ENCODE results near the gene THBS2.

The THBS2 gene

GRCh38 chr6:169177516-169178166, 76.0 kb downstream of the THBS2 start:
- no peak for DNase-seq

DNA sequence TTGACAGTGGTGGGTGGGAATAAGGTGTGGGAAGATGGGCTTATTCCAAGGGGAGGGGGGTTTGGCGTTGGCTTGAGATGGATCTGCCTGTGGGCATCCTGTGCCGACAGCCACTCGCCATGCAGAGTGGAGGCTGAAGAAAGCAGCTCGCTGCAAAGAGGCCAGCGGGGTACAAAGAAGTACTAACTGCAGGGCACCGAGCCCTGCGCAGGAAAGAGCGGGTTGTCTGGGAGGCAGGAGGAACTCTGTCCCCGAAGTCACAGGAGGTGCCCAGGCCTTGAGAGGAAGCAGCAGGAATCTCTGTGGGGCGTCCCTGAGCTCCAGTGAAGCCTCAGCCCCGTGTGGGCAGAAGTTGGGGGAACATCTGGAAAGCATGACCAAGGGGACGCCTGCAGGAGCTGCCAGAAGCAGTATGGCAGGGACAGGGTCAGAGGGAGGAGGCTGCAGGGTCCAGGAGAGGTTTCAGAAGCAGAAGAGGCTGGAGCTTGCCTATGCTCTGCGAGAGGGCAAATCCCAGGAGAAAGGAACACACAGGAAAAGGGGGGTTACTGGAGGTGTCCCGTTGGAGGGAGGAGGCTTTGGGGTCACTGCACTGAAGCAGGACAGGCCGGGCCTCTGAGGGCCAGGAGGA, 77.2 kb downstream of the THBS2 start:
- DNase-seq: no peak

- no peak for DNase-seq
Observed at GRCh38 chr6:169175360-169175887, 78.2 kb downstream of the THBS2 start.

DNA sequence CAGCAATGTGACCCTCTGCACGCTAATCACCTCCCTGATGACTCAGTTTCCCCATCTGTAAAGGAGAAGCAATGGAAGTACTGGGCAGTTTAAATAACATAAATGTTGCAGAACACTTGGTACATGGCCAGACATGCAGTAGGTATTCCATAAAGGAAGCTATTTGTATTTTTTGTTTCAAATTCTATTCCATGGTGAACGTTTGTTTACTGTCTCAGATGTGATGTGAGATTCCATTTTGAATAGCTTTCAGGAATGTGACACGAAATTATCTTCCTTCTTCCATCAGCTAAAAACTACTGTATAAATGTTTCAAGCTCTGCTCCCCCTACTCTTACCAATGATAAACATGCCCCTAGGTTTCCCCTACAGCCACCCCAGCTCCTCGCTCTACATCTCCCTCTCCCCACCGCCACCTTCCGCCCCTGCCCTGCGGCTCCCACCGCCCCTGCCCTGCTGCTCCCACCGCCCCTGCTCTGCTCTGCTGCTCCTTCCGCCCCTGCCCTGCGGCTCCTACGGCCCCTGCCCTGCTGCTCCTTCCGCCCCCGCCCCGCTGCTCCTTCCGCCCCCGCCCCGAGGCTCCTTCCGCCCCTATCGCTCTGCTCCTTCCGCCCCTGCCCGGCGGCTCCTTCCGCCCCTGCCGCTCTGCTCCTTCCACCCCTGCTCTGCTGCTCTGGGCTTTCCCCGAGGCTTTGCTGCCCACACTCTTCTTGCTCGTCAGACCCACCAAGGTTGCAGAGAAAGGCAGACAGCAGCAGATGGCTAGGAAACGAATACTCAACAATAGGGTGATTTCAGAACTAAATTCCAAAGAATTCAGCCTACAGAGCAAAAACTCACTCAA, 78.9 kb downstream of the THBS2 start:
- no peak for DNase-seq

- no peak for DNase-seq
Observed at GRCh38 chr6:169173532-169174268, 79.9 kb downstream of the THBS2 start.

DNA sequence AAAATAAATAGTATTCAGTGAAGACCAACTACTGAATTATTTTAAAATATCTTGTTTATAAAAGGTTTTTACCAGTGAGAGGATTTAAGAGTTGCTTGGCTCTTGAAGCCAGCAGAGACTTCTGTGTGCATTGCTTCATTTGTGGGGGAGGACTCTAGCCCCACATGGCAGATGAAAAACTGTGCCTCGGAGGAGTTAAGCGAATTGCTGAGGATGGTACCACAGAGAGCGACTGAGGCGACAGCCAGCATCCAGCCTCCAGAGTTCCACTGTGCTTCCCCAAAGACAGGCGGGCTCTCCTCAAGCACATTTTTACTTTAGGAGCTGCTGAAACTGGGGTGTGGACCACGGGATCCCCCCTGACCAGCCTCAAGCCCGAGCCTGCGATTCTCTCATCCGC, 80.7 kb downstream of the THBS2 start:
- no peak for DNase-seq

GRCh38 chr6:169172456-169172855, 81.2 kb downstream of the THBS2 start:
- no peak for DNase-seq

- DNase-seq: no peak
Observed at GRCh38 chr6:169171951-169172350, 81.7 kb downstream of the THBS2 start.

GRCh38 chr6:169171016-169171415, 82.6 kb downstream of the THBS2 start:
- no peak for DNase-seq

DNA sequence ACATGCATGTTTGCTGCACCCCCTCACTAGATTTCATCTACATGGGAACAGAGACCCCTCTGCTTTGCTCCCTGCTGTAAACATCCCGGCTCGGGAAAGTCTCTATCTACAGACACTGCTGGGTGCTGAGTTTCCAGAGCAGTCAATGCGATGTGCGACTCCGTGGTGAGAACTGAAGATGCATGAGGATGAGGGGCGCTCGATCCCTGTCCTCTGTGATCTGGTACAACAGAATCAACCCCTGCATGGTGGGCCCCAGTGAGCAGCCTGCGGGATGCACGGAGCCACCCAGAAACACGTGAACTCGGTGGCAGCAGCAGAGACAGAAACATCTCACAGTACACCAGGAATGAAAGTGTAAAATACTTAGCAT, 83.1 kb downstream of the THBS2 start:
- DNase-seq: no peak

GRCh38 chr6:169169941-169170582, 83.6 kb downstream of the THBS2 start:
- no peak for DNase-seq

GRCh38 chr6:169169375-169169774, 84.3 kb downstream of the THBS2 start:
- no peak for DNase-seq

- DNase-seq: no peak
Observed at GRCh38 chr6:169168706-169169105, 84.9 kb downstream of the THBS2 start.

GRCh38 chr6:169168302-169168630, 85.4 kb downstream of the THBS2 start:
- no peak for DNase-seq

DNA sequence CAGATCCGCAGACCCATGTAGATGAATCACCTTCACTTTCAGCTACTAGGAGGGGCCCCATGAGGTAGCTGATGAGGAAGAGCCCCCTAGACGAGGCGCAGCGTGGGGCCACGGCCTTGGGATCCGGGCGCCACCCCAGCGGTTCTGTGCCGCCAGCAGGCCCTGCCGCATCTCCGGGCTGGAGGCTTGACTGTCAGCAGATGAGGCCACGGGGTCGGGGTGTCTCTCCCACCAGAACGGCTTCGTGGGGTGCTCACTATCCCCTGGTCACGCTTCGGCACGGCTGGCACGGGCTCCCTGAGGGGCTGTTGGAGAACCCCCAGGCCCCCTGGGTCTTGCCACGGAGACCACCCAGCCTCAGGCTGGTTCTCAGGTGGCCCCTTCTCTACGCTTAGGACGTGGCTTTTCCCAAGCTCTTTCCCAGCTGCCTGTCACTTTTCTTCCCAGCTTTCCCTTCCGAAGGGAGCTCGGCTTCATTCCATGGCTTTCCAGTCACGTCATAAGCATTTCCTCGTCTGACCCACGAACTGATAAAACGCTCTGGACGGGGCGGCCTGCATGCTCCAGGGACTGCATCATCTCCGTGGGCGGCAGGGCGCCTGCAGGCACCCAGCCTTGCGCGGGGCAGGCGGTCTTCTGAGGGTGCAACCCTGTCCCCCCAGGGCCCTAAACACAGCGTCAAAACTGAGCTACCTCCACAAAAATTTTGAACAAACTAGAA, 85.9 kb downstream of the THBS2 start:
- no peak for DNase-seq

GRCh38 chr6:169166896-169167580, 86.6 kb downstream of the THBS2 start:
- DNase-seq: no peak
